HG02678 (cell line): ENCODE measurements around the gene CD69.

Experiments
- ATAC-seq: cut with Tn5 transposase; IDR thresholded peaks from one replicate; pipeline ENCODE4 v1.9.1; 2021; ENCODE audit warnings: mild to moderate bottlenecking, moderate library complexity; ENCODE audit not compliant: unreplicated experiment

Gene CD69

DNA sequence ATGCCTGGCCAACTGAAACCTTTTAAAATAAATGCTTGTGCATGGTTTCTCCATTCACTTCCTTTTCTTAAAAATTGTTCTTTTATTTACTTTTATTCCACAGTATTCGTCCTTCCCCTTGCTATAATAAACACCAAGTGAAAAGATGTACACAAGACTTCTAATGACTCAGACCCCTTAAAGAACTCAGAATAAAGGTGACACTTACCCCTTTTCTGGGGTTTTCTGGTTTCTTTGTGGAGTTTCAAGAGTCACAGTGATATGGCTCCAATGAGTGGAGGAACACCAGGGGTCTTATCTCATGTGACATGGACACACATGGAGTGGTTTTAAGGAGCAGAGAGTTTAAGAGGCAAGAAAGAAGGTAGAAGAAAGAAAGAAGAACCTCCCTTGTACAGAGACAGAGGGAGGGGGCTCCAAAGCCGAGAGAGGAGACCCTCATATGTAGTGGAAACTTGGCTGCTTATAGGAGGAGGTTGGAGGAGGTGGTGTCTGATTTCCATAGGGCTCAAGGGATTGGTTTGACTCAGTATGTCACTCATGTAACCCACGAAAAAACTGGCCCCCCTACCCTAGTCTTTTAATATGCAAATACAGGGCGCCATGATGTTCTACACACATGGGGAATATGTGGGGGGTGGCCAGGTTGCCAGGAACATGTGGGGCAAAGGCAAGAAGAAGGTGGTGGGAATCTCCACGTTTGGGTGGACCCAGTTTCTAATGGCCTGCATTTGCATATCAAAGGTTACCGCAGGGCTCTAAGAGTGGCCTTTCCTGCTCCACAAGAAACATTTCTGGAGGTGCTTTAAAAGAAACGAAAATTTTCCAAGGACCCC, 22.1 kb upstream of the CD69 start:
- ATAC-seq: no peak

GRCh38 chr12:9781360-9781759, 20.7 kb upstream of the CD69 start:
- no peak for ATAC-seq

- ATAC-seq: no peak
Observed at GRCh38 chr12:9779209-9779608, 18.5 kb upstream of the CD69 start.

- ATAC-seq: no peak
Observed at GRCh38 chr12:9776781-9777180, 16.1 kb upstream of the CD69 start.

GRCh38 chr12:9773216-9773877, 12.6 kb upstream of the CD69 start:
- ATAC-seq: no peak

- ATAC-seq: no peak
Observed at GRCh38 chr12:9763025-9763424, 2.3 kb upstream of the CD69 start.

- no peak for ATAC-seq
Observed at GRCh38 chr12:9762369-9762768, 1.7 kb upstream of the CD69 start.

DNA sequence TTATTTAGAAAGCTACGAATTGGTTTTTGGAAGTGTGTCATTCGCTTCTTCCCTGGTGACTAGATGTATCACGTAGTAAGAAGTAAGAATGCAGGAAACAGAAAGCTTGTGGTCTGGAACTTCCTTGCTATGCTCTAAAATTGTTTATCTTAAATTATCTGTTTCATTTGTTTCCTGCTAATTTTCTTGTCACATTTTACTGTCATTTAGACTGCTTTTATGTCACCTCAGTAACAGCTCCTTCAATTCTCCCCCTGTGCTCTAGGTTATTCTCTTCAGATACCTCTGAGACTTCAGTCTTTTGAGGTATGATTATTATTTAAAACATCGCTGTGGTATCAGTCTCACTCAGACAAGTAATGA, 699 bp upstream of the CD69 start:
- no peak for ATAC-seq

DNA sequence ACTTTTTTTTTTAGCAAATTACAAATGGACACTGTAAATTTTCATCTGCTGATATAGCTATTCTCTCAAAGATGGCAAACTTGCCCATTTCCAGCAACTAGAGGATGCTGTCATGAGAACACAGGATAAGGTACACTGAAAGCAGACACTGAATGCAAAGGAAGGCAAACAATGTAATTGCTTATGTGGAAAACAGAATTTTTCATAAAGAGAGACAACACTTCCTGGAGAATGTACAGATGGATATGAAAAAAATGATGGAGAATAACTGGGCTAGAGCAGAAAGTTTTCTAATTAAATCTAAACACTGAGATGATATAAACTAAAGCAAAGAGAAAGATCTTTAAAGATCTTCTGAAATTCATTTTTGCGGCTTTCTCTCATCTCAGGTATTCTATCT, 581 bp downstream of the CD69 start:
- no peak for ATAC-seq

- no peak for ATAC-seq
Observed at GRCh38 chr12:9759694-9760093, 1.0 kb downstream of the CD69 start.

- no peak for ATAC-seq
Observed at GRCh38 chr12:9758119-9758518, 2.6 kb downstream of the CD69 start.

- ATAC-seq: no peak
Observed at GRCh38 chr12:9757433-9758025, 3.2 kb downstream of the CD69 start.

DNA sequence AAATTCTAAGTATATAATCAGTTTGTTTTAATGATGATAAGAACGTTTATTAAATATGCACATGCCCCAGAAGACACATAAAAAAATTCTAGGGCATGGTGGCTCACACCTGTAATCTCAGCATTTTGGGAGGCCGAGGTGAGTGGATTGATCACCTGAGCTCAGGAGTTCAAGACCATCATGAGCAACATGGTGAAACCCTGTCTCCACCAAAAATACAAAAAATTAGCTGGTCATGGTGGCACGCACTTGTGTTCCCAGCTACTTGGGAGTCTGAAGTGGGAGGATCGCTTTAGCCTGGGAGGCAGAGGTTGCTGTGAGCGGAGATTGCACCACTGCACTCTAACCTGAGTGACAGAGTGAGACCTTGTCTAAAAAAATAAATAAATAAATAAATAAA, 4.0 kb downstream of the CD69 start:
- ATAC-seq: no peak

DNA sequence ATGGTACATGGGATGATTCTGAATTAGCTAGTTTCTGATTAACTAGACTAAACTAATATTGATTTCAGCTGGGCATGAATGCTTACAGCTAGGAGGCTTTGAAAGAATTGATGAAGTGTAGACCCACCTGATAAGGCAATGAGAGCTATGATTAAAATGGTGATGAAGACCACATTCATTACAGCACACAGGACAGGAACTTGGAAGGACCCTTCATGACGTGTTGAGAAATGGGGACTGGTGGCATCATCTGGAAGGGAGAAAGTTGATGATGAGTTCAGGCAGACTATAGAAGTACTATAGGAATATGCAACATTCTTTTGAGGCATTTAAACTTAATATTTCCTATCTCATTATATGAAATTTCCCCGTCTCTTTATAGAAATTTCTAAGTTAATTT, 4.5 kb downstream of the CD69 start:
- no peak for ATAC-seq

GRCh38 chr12:9755567-9755966, 5.1 kb downstream of the CD69 start:
- ATAC-seq: no peak

DNA sequence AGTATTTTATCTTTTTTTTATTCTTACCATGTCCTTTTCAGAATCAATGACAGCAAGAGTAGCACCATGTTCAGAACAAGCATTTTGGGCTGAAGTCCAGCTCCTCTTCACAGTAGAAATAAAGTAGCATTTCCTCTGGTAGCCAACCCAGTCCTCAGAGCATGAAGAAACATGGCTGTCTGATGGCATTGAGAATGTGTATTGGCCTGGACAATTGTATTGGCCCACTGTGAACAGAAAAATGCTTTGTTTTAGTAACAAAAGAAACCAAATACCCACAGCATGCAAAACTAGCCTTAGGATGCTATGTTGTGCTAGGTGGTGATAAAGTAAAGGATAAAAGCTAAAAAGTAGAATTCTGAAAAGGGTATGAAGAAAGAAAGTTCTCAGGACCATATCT, 5.7 kb downstream of the CD69 start:
- ATAC-seq: no peak

- ATAC-seq: no peak
Observed at GRCh38 chr12:9754099-9754927, 6.4 kb downstream of the CD69 start.

- no peak for ATAC-seq
Observed at GRCh38 chr12:9753498-9753897, 7.2 kb downstream of the CD69 start.

- ATAC-seq: no peak
Observed at GRCh38 chr12:9753073-9753472, 7.6 kb downstream of the CD69 start.

- ATAC-seq: no peak
Observed at GRCh38 chr12:9752145-9752933, 8.4 kb downstream of the CD69 start.
